H1 (cell line): ENCODE data around the gene JMJD1C. TPM values are rescaled to one million over a fixed set of nuclear protein-coding genes. Genes with fewer than 3 reads are reported as not detected.

ENCODE experiments used
- GABPA ChIP-seq: IDR thresholded peaks from 2 replicates; pipeline ENCODE4 v1.6.1; 2011; ENCODE audit warnings: mild to moderate bottlenecking, low read length, moderate library complexity, borderline replicate concordance; ENCODE audit not compliant: insufficient read depth
- NRF1 ChIP-seq: IDR thresholded peaks from 2 replicates; pipeline ENCODE4 v1.6.1; 2011; ENCODE audit warnings: mild to moderate bottlenecking, low read depth, low read length, improper control_type of control experiment
- RBBP5 ChIP-seq: IDR thresholded peaks from 2 replicates; pipeline ENCODE4 v1.7.1; 2012; ENCODE audit warnings: low read depth, mild to moderate bottlenecking, inconsistent platforms, low read length, moderate library complexity, borderline replicate concordance
- RNF2 ChIP-seq: fragments of 200-900, 300-1000 bp; sonication (generic); IDR thresholded peaks from 2 replicates; pipeline ENCODE4 v1.7.1; 2016; ENCODE audit warnings: borderline replicate concordance, low read depth, mild to moderate bottlenecking, antibody characterized with exemption, low read length; ENCODE audit not compliant: poor library complexity, severe bottlenecking; ENCODE audit errors: missing control alignments
- SIRT6 ChIP-seq: IDR thresholded peaks from one replicate; pipeline ENCODE4 v1.7.1; 2012; ENCODE audit warnings: low read length, inconsistent platforms
- TCF12 ChIP-seq: IDR thresholded peaks from 2 replicates; pipeline ENCODE4 v1.6.1; 2011; ENCODE audit warnings: low read depth, mild to moderate bottlenecking, low read length
- TEAD4 ChIP-seq: IDR thresholded peaks from 2 replicates; pipeline ENCODE4 v1.6.1; 2012; ENCODE audit warnings: low read depth, low read length, inconsistent platforms, mixed read lengths
- YY1 ChIP-seq: IDR thresholded peaks from 2 replicates; pipeline ENCODE4 v1.6.1; 2011; ENCODE audit warnings: low read depth, mild to moderate bottlenecking, low read length
- polyA plus RNA-seq, 7 experiments: library from polyadenylated mRNA; depleted of rRNA in 3 of 7; stranded (reverse) in 5 of 7; unstranded in 2 of 7; fragments of >200 nt in 5 of 7; fragments of 200-250 nt in 2 of 7; gene quantifications; 1 replicate in 5 of 7; 2 replicates in 1 of 7; 4 replicates in 1 of 7; pipeline versions ENCODE4 v1.2.1 to v1.2.3, GENCODE V29; 2011 to 2013; ENCODE audit warnings: missing spikeins in 2 of 7, mixed read lengths in 2 of 7
- total RNA-seq: library from RNA; stranded (reverse); fragmentation: NEBNext Ultra II Directional; extraction: Animal tissue kit (Norgen Biotek cat#: 25700); gene quantifications from 2 replicates; pipeline ENCODE4 v1.2.1, GENCODE V29; 2021
- TF ChIP-seq, protein P1 (sequence below): fragments of 300-600 bp; sonication (generic); IDR thresholded peaks from 2 replicates; pipeline ENCODE4 v1.7.1; 2012; ENCODE audit warnings: low read length, moderate library complexity, mild to moderate bottlenecking, inconsistent platforms; ENCODE audit not compliant: insufficient replicate concordance
- TF ChIP-seq, protein P2 (sequence below): IDR thresholded peaks from 2 replicates; pipeline ENCODE4 v1.6.1; 2012; ENCODE audit warnings: inconsistent platforms

JMJD1C gene
- total and polyA plus RNA-seq, 2 of the 8 experiments (the other 6 are each of a cell fraction or from before 2014, with no cell fraction given): 54.5 to 210 TPM

DNA sequence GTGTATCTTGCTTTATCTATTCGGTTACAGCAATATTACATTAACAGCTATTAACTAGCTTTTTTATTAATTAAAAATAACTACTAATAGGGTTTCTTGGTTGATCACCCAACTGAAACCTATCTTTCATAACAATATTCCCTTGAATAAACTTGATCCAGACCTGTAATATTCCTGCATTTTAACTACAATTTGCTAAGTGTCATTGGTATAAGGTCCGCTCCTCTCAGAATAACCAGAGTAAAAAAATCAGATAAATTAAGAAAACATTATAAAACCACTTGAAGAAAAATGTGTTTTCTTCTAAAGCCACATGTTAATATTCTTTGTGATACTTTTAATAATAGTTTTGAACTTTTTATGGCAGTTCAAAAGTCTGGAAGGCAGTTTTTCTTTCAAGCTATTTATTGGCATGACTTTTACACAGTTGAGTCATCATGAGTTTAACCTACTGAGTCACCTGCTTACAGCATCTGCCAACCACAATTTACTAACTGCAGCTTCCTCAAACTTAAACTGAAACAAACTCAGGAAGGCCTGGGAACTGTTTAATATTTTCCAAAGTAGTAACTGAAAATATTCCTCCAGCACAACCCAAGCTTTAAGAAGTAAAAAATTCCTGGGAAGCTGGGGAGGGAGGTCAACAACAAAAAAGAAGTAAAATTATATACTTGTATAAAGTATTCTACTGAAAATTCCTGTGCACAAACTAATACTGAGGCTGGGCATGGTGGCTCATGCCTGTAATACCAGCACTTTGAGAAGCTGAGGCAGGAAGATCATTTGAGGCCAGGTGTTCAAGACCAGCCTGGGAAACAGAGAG is 229.5 kb downstream of the JMJD1C start (continued):
- TF ChIP-seq, protein P1, sequence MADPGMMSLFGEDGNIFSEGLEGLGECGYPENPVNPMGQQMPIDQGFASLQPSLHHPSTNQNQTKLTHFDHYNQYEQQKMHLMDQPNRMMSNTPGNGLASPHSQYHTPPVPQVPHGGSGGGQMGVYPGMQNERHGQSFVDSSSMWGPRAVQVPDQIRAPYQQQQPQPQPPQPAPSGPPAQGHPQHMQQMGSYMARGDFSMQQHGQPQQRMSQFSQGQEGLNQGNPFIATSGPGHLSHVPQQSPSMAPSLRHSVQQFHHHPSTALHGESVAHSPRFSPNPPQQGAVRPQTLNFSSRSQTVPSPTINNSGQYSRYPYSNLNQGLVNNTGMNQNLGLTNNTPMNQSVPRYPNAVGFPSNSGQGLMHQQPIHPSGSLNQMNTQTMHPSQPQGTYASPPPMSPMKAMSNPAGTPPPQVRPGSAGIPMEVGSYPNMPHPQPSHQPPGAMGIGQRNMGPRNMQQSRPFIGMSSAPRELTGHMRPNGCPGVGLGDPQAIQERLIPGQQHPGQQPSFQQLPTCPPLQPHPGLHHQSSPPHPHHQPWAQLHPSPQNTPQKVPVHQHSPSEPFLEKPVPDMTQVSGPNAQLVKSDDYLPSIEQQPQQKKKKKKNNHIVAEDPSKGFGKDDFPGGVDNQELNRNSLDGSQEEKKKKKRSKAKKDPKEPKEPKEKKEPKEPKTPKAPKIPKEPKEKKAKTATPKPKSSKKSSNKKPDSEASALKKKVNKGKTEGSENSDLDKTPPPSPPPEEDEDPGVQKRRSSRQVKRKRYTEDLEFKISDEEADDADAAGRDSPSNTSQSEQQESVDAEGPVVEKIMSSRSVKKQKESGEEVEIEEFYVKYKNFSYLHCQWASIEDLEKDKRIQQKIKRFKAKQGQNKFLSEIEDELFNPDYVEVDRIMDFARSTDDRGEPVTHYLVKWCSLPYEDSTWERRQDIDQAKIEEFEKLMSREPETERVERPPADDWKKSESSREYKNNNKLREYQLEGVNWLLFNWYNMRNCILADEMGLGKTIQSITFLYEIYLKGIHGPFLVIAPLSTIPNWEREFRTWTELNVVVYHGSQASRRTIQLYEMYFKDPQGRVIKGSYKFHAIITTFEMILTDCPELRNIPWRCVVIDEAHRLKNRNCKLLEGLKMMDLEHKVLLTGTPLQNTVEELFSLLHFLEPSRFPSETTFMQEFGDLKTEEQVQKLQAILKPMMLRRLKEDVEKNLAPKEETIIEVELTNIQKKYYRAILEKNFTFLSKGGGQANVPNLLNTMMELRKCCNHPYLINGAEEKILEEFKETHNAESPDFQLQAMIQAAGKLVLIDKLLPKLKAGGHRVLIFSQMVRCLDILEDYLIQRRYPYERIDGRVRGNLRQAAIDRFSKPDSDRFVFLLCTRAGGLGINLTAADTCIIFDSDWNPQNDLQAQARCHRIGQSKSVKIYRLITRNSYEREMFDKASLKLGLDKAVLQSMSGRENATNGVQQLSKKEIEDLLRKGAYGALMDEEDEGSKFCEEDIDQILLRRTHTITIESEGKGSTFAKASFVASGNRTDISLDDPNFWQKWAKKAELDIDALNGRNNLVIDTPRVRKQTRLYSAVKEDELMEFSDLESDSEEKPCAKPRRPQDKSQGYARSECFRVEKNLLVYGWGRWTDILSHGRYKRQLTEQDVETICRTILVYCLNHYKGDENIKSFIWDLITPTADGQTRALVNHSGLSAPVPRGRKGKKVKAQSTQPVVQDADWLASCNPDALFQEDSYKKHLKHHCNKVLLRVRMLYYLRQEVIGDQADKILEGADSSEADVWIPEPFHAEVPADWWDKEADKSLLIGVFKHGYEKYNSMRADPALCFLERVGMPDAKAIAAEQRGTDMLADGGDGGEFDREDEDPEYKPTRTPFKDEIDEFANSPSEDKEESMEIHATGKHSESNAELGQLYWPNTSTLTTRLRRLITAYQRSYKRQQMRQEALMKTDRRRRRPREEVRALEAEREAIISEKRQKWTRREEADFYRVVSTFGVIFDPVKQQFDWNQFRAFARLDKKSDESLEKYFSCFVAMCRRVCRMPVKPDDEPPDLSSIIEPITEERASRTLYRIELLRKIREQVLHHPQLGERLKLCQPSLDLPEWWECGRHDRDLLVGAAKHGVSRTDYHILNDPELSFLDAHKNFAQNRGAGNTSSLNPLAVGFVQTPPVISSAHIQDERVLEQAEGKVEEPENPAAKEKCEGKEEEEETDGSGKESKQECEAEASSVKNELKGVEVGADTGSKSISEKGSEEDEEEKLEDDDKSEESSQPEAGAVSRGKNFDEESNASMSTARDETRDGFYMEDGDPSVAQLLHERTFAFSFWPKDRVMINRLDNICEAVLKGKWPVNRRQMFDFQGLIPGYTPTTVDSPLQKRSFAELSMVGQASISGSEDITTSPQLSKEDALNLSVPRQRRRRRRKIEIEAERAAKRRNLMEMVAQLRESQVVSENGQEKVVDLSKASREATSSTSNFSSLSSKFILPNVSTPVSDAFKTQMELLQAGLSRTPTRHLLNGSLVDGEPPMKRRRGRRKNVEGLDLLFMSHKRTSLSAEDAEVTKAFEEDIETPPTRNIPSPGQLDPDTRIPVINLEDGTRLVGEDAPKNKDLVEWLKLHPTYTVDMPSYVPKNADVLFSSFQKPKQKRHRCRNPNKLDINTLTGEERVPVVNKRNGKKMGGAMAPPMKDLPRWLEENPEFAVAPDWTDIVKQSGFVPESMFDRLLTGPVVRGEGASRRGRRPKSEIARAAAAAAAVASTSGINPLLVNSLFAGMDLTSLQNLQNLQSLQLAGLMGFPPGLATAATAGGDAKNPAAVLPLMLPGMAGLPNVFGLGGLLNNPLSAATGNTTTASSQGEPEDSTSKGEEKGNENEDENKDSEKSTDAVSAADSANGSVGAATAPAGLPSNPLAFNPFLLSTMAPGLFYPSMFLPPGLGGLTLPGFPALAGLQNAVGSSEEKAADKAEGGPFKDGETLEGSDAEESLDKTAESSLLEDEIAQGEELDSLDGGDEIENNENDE: no peak
- TF ChIP-seq RBBP5: no peak
- no peak for TF ChIP-seq SIRT6
- no peak for TF ChIP-seq YY1
- no peak for TF ChIP-seq NRF1
- no peak for TF ChIP-seq GABPA
- no peak for TF ChIP-seq TEAD4
- TF ChIP-seq, protein P2, sequence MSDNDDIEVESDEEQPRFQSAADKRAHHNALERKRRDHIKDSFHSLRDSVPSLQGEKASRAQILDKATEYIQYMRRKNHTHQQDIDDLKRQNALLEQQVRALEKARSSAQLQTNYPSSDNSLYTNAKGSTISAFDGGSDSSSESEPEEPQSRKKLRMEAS: no peak
- TF ChIP-seq RNF2: no peak
- no peak for TF ChIP-seq TCF12
